Cardiac fibroblast (primary cell): ENCODE results near the gene IGSF9.

Experiments
- DNase-seq, 2 donors: peaks; one replicate each; pipeline versions ENCODE4 v3.0.0 to v3.0.0-alpha.2; 2010; ENCODE audit warnings: low read depth in 2 of 2
- H3K4me3 ChIP-seq, 2 donors: replicated peaks in 1 of 2; 1 replicate in 1 of 2; 2 replicates in 1 of 2; pipeline ENCODE4 v1.5.1; 2011; ENCODE audit warnings: low read depth in 2 of 2, low read length in 2 of 2, mild to moderate bottlenecking in 2 of 2, moderate library complexity in 1 of 2
- TF ChIP-seq, protein P1 (sequence below): IDR thresholded peaks from one replicate; pipeline ENCODE4 v1.5.1; 2011; ENCODE audit warnings: low read depth, mild to moderate bottlenecking, low read length, inconsistent platforms

The IGSF9 gene

DNA sequence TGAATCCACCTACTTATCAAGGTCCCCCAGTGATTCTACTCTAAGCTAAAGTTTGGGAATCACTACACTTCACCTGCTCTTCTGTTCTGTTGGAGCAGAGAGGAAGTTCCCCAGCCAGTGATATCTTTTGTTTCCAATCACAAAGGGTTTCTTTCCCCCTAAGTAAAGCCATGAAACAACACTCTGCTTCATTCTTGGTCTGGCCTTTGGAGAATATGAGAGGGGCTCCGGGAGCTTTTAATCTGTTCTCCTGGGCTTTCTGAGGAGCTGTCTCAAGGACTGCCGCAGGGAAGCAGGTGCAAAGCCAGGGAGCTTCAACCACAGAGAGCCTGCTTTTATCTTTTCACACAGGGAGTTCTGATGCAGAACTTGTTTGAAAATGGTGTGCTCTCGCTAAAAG is 18.7 kb upstream of the IGSF9 start:
- no peak for DNase-seq
- H3K4me3 ChIP-seq: no peak overlapping the region
- TF ChIP-seq, protein P1, sequence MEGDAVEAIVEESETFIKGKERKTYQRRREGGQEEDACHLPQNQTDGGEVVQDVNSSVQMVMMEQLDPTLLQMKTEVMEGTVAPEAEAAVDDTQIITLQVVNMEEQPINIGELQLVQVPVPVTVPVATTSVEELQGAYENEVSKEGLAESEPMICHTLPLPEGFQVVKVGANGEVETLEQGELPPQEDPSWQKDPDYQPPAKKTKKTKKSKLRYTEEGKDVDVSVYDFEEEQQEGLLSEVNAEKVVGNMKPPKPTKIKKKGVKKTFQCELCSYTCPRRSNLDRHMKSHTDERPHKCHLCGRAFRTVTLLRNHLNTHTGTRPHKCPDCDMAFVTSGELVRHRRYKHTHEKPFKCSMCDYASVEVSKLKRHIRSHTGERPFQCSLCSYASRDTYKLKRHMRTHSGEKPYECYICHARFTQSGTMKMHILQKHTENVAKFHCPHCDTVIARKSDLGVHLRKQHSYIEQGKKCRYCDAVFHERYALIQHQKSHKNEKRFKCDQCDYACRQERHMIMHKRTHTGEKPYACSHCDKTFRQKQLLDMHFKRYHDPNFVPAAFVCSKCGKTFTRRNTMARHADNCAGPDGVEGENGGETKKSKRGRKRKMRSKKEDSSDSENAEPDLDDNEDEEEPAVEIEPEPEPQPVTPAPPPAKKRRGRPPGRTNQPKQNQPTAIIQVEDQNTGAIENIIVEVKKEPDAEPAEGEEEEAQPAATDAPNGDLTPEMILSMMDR: no peak

DNA sequence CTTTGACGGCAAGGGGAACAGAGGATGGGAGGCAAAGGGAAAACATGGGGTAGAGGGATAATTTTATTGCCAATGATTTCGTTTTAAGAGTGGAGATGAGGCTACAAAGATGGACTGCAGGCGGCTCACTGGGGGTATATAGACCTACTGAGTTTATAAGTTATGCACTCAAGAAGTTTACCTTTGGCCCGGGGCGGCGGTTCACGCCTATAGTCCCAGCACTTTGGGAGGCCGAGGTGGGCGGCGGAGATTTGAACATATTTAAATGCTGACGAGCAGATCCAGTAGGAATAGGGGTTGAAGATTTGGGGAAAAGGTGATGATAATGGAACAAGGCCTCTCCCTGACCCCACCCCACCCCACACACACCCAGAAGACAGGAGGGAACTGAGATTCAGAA is 16.8 kb upstream of the IGSF9 start:
- no peak for DNase-seq
- TF ChIP-seq, protein P1: no peak
- no peak overlapping the region for H3K4me3 ChIP-seq

DNA sequence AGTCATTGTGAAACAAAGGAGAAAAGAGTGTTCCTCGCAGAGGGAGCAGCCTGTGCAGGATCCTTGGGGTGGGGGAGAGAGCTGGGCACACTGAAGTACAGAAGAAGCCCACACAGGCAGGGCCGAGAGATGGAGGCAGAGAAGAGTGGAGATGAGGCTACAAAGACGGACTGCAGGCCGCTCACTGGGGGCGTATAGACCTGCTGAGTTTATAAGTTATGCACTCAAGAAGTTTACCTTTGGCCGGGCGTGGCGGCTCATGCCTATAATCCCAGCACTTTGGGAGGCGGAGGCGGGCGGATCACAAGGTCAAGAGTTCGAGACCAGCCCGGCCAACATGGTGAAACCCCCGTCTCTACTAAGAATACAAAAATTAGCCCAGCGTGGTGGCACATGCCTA is 16.2 kb upstream of the IGSF9 start:
- TF ChIP-seq, protein P1: no peak
- peak overlapping the region; percentile 19 to 35 for H3K4me3 ChIP-seq
- DNase-seq: no peak

DNA sequence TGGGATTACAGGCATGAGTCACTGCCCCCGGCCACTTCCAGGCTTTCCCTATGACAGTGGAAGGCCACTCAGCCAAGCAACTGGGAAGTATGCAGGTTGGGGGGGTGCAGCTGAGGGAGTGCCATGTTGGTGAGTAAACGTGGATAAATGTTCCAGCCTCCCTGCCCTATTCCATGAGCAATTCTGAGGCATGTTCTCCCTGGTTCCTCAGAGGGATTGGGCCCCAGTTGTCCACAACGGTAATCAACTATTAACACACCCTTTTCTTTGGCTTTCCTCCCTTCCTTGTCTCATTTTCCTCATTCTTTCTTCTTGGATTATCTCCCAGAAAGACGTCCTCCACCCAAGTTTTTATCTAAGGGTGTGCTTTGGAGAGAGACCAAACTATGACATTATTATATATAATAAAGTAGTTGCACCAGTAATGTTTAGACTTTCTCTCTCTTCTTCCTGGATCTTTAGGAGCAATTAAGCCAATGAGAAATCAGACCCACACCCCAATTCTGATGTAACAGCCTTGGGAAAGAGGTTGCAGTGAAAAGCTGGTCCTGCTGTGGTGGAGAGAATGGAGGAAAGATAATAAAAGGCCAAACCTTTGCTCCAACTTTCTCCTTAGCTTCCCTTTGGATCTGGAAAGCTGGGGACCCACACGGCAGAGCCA is 15.4 kb upstream of the IGSF9 start:
- DNase-seq: peak; percentile 81 to 95
- TF ChIP-seq, protein P1: no peak
- peak overlapping the region; percentile 19 to 35 for H3K4me3 ChIP-seq

DNA sequence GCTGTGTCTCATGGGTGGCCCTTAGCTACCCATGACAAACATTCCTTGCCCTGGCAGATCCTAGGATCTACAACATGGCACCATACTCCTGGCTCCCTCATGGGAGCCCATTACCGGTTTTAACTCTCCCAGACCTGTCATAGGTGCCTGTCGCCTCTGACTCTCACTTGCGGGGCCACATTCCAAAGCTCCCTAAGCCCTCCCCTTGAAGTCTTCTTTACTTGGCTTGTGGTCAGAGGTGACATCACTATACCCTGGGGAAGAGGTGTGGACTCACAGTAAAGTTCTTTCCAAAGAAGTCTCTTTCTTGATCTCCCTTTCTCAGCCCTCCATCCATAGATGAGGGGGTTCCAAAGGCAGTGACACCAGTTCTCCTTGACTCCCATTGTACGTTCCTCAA is 14.0 kb upstream of the IGSF9 start:
- H3K4me3 ChIP-seq: no peak overlapping the region
- TF ChIP-seq, protein P1: no peak
- peak; percentile 10 to 54 for DNase-seq

DNA sequence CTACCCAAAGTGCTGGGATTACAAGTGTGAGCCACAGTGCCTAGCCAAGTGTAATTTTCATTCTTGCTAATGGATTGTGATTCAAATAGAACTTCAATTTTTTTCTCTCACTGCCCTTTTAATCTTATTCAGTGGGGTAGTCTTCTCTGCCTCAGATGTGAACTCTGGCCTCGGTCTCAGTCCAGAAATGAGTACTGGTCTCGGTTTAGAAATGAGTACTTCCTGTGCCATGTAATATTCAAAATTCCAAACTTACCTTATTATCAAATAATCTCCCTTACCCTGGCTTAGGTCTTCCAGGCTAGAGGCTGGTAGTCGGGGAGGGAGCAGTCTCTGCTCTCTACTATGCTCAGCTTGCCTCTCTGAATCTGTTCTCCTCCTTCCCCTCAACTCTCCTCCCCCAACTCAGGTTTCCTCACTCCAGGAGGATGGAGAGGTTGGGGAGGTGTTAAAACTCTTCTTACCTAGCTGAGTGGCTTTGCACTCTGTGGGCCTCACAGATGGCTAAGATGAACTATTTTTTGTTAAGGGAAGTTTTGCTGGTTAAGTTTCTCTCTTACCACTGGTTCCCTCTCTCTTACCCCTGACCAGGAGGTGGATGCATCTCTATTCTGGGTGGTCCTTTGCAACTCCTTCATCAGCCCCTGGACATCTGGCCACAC is 13.4 kb upstream of the IGSF9 start:
- H3K4me3 ChIP-seq: no peak overlapping the region
- TF ChIP-seq, protein P1: no peak
- no peak for DNase-seq

DNA sequence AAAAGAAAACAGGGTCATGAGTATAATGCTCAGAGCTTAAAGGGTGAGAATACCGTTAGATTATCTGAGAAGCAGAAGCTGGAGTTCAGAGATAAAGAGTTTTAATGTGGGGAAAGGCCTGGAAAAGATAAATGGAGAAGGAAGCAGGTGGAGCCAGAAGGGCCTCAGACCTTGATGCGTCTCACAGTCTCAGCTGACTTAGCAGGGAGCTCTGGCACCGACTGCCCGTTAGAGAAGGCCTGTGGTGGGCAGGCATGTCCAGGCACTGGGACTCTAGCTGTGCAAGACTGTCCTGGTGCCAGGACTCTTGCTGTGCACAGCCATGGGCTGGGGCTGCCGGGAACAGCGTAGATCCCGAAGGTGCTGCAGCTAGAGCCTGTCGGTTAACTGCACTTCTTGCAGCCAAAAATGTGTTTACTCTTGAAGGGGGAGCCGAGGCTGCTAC is 12.4 kb upstream of the IGSF9 start:
- TF ChIP-seq, protein P1: no peak
- no peak for DNase-seq
- H3K4me3 ChIP-seq: no peak overlapping the region
